Non-pigmented ciliary epithelial cell (primary cell): Measurements from ENCODE around the gene GADD45G.

Experiments
- DNase-seq: peaks from one replicate; pipeline ENCODE4 v3.0.0-alpha.2; 2010; ENCODE audit warnings: low read depth

Gene GADD45G

DNA sequence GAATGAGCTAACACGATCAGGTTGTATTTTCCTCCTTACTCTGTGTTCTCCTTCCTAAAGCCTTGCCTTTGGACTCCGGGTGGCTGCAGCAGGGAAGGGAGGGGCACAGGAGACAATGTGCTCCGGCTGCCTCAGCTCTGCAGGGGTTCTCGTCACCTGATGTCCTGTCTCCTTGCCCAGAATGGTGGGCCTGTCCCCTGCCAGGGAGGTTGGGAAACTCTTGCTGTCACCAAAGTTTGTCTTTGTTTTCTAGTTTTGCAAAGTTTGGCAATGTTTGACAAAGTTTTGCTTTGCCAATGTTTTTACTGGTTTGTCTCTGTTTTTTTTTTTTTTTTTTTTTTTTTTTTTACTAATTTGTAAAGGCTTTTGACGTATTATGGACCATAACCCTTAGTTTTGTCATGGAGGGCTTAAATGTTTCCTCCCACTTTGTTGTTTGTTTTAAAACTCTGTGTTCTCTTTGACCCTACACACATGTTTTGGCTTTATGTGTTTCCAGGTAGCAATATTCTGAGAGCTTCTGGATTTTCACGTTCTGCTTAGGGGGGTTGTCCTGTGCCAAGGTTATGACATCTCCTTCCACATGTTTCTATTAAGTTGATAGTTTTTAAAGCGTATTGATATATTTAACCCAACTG, 49.3 kb downstream of the GADD45G start:
- no peak for DNase-seq

DNA sequence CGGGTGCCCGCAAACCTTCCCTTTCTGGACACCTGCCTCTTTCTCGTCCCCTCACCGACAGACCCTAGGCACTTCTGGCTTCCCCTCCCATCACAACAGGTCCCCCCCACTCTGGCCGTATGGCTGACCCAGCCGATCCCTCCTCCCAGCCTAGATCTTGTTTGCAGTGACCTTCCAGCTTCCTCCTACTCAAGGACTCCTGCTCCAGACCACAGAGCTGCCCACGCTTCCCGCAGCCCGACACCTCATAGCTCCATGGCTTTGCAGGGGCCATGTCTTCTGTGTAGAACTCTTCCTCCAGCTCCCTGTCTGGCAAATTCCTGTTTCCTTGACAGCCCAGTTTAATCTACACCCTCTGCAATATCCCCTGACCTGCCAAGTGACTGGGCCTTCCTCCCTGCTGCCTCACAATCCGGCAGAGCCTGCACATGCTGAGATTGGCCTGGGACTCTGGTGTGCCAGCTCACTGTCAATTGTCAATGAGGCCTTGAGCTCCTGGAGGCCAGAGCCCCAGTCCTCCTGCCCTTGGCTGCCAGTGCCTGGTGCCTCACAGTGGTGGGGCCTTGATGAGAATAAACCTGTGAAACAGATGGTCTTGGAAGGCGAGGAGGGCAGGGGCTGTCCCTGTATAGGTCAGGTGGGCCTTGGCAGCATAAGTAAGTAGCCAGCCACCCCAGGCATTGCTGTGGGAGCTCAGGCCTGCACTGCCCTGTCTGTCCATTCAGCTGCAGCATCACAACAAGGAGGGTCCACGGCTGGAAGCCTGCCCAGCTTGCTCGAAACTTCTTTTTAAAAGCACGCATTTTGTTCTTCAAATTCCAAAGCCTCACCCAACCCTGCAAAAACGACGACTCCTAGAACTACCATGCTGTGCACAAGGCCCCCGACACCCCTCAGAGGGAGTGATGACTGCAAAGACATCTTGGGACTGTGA, 50.5 kb downstream of the GADD45G start:
- DNase-seq: no peak
